ENCODE data around the gene CD6.

CD6 gene

GRCh38 chr11:61046833-61047232 lies 75.4 kb downstream of the CD6 start:
- no peak overlapping the region for H3K4me3 ChIP-seq (replicated peaks; ENCODE audit: low read depth, low read length)
- TF ChIP-seq CTCF (IDR thresholded peaks at IDR 0.05; ENCODE audit: low read depth, low read length, missing control alignments): no peak
- no peak for DNase-seq (ENCODE audit: extremely low read depth, low read depth)

GRCh38 chr11:61048368-61049062 lies 77.0 kb downstream of the CD6 start:
- H3K4me3 ChIP-seq (replicated peaks; ENCODE audit: low read depth, low read length): no peak overlapping the region
- no peak for DNase-seq (ENCODE audit: extremely low read depth, low read depth)
- no peak for TF ChIP-seq CTCF (IDR thresholded peaks at IDR 0.05; ENCODE audit: low read depth, low read length, missing control alignments)

- TF ChIP-seq CTCF (IDR thresholded peaks at IDR 0.05; ENCODE audit: low read depth, low read length, missing control alignments): no peak
- no peak overlapping the region for H3K4me3 ChIP-seq (replicated peaks; ENCODE audit: low read depth, low read length)
- DNase-seq (ENCODE audit: extremely low read depth, low read depth): no peak
Measured at GRCh38 chr11:61049063-61049377, 77.5 kb downstream of the CD6 start.

GRCh38 chr11:61049859-61050258 lies 78.4 kb downstream of the CD6 start:
- no peak overlapping the region for H3K4me3 ChIP-seq (replicated peaks; ENCODE audit: low read depth, low read length)
- no peak for TF ChIP-seq CTCF (IDR thresholded peaks at IDR 0.05; ENCODE audit: low read depth, low read length, missing control alignments)
- DNase-seq (ENCODE audit: extremely low read depth, low read depth): no peak

- H3K4me3 ChIP-seq (replicated peaks; ENCODE audit: low read depth, low read length): no peak overlapping the region
Measured at GRCh38 chr11:61052182-61052972, 80.9 kb downstream of the CD6 start.

GRCh38 chr11:61053191-61053590 lies 81.7 kb downstream of the CD6 start:
- TF ChIP-seq CTCF (IDR thresholded peaks at IDR 0.05; ENCODE audit: low read depth, low read length, missing control alignments): no peak
- no peak for DNase-seq (ENCODE audit: extremely low read depth, low read depth)
- no peak overlapping the region for H3K4me3 ChIP-seq (replicated peaks; ENCODE audit: low read depth, low read length)

More at GRCh38 chr11:61052182-61052972, 80.9 kb downstream of the CD6 start:
- TF ChIP-seq CTCF (IDR thresholded peaks at IDR 0.05; ENCODE audit: low read depth, low read length, missing control alignments): no peak
- DNase-seq (ENCODE audit: extremely low read depth, low read depth): no peak
